HEK293 (cell line): ENCODE results near the gene NIN.

ENCODE experiments used
- CTCF ChIP-seq: fragments of 450-650 bp; formaldehyde crosslinking; IDR thresholded peaks from 2 replicates; pipeline ENCODE4 v1.5.1; 2016; ENCODE audit warnings: missing biosample characterization, missing genetic modification characterization
- HIC1 ChIP-seq: fragments of 450-650 bp; formaldehyde crosslinking; IDR thresholded peaks from 2 replicates; pipeline ENCODE4 v1.5.1; 2016; ENCODE audit warnings: missing biosample characterization, missing genetic modification characterization

- no peak for TF ChIP-seq HIC1 (tag by site-specific recombination)
- no peak for TF ChIP-seq CTCF (tag by site-specific recombination)
Observed at GRCh38 chr14:50790589-50790988, 40.4 kb downstream of the NIN start.
